T-helper 17 cell (primary cell): Measurements from ENCODE around the gene DLG2. TPM values are rescaled to one million over a fixed set of nuclear protein-coding genes. Genes with fewer than 3 reads are reported as not detected.

ENCODE experiments used
- ATAC-seq: fragments of 150-1000 bp; cut with Tn5 transposase; 2 replicates; pipeline ENCODE4 v1.10.0; 2021; ENCODE audit warnings: mild to moderate bottlenecking, moderate library complexity
- DNase-seq, 3 donors: peaks; one replicate each; pipeline versions ENCODE4 v3.0.0 to v3.0.0-alpha.2; 2020 to 2021
- H3K9me3 ChIP-seq: one replicate; pipeline ENCODE4 v1.7.0; 2013; ENCODE audit warnings: low read length, mild to moderate bottlenecking; ENCODE audit not compliant: control insufficient read depth, poor library complexity, severe bottlenecking
- H3K27ac Mint-ChIP-seq: one replicate; pipeline ENCODE4 v1.8.0; 2022; ENCODE audit warnings: mild to moderate bottlenecking, moderate library complexity, mixed read lengths
- H3K27me3 Mint-ChIP-seq: one replicate; pipeline ENCODE4 v1.8.0; 2022; ENCODE audit warnings: mixed read lengths
- H3K36me3 Mint-ChIP-seq: one replicate; pipeline ENCODE4 v1.8.0; 2022; ENCODE audit warnings: low read depth, mixed read lengths
- H3K4me1 Mint-ChIP-seq: one replicate; pipeline ENCODE4 v1.8.0; 2022; ENCODE audit warnings: mild to moderate bottlenecking, mixed read lengths
- H3K4me3 Mint-ChIP-seq: one replicate; pipeline ENCODE4 v1.8.0; 2022; ENCODE audit warnings: mild to moderate bottlenecking, moderate library complexity, mixed read lengths
- total RNA-seq, 4 donors: library from RNA in 2 of 4; stranded (reverse) in 2 of 4; gene quantifications; one replicate each; pipeline ENCODE4 v1.2.3 and lab custom pipeline; 2022 to 2026

The DLG2 gene
- total RNA-seq, 2 donors from 2014 or later, result 1.0 to 2.2 TPM

GRCh38 chr11:84671325-84671999, 955.7 kb downstream of the DLG2 start:
- H3K9me3 ChIP-seq, result no peaks in the 10 kb centered on the region
- no peak overlapping the region for H3K4me3 Mint-ChIP-seq
- no peaks in the 10 kb centered on the region for H3K4me1 Mint-ChIP-seq
- H3K27me3 Mint-ChIP-seq, result no peaks in the 10 kb centered on the region
- H3K27ac Mint-ChIP-seq, result no peak overlapping the region
- ATAC-seq (no peak), DNase-seq (no peak)
- H3K36me3 Mint-ChIP-seq, result no peaks in the 10 kb centered on the region

- Mint-ChIP-seq H3K4me3 (no peak overlapping the region), H3K27me3 (no peaks in the 10 kb centered on the region), H3K4me1 (no peaks in the 10 kb centered on the region), H3K27ac (no peak overlapping the region), H3K36me3 (no peaks in the 10 kb centered on the region)
- ATAC-seq (no peak), DNase-seq (no peak)
- H3K9me3 ChIP-seq, result no peaks in the 10 kb centered on the region
These were observed 963.4 kb downstream of the DLG2 start for GRCh38 chr11:84663731-84664130.

GRCh38 chr11:84660257-84660977, 966.7 kb downstream of the DLG2 start:
- H3K27me3 Mint-ChIP-seq, result no peaks in the 10 kb centered on the region
- no peak for ATAC-seq
- H3K36me3 Mint-ChIP-seq, result no peaks in the 10 kb centered on the region
- no peak overlapping the region for H3K4me3 Mint-ChIP-seq
- H3K9me3 ChIP-seq, result no peaks in the 10 kb centered on the region
- no peak overlapping the region for H3K27ac Mint-ChIP-seq
- H3K4me1 Mint-ChIP-seq, result no peaks in the 10 kb centered on the region
- DNase-seq, result no peak

- no peaks in the 10 kb centered on the region for H3K9me3 ChIP-seq
- DNase-seq (no peak), ATAC-seq (no peak)
- H3K4me1 Mint-ChIP-seq, result no peaks in the 10 kb centered on the region
- H3K4me3 Mint-ChIP-seq, result no peak overlapping the region
- H3K27ac Mint-ChIP-seq, result no peak overlapping the region
- no peaks in the 10 kb centered on the region for H3K36me3 Mint-ChIP-seq
- H3K27me3 Mint-ChIP-seq, result no peaks in the 10 kb centered on the region
These were observed 971.4 kb downstream of the DLG2 start for GRCh38 chr11:84655712-84656111.

- Mint-ChIP-seq H3K36me3 (no peaks in the 10 kb centered on the region), H3K4me1 (no peaks in the 10 kb centered on the region), H3K4me3 (no peak overlapping the region), H3K27me3 (no peaks in the 10 kb centered on the region), H3K27ac (no peak overlapping the region)
- H3K9me3 ChIP-seq, result no peaks in the 10 kb centered on the region
- no peak for ATAC-seq
- no peak for DNase-seq
These were observed 978.7 kb downstream of the DLG2 start for GRCh38 chr11:84648471-84648870.

GRCh38 chr11:84645988-84646694, 981.0 kb downstream of the DLG2 start:
- no peak for ATAC-seq
- Mint-ChIP-seq H3K36me3 (no peaks in the 10 kb centered on the region), H3K27ac (no peak overlapping the region), H3K27me3 (no peaks in the 10 kb centered on the region), H3K4me1 (no peaks in the 10 kb centered on the region), H3K4me3 (no peak overlapping the region)
- H3K9me3 ChIP-seq, result no peaks in the 10 kb centered on the region
- DNase-seq, result no peak

- DNase-seq (no peak), ATAC-seq (no peak)
- no peaks in the 10 kb centered on the region for H3K9me3 ChIP-seq
- no peak overlapping the region for H3K4me3 Mint-ChIP-seq
- no peak overlapping the region for H3K27ac Mint-ChIP-seq
- H3K36me3 Mint-ChIP-seq, result no peaks in the 10 kb centered on the region
- no peaks in the 10 kb centered on the region for H3K4me1 Mint-ChIP-seq
- H3K27me3 Mint-ChIP-seq, result no peaks in the 10 kb centered on the region
These were observed 984.6 kb downstream of the DLG2 start for GRCh38 chr11:84642500-84642899.

GRCh38 chr11:84634309-84634708, 992.8 kb downstream of the DLG2 start:
- DNase-seq, result no peak
- peaks cover 3% of the 10 kb centered on the region for H3K9me3 ChIP-seq
- no peak overlapping the region for H3K27ac Mint-ChIP-seq
- H3K36me3 Mint-ChIP-seq, result no peaks in the 10 kb centered on the region
- ATAC-seq, result no peak
- H3K27me3 Mint-ChIP-seq, result no peaks in the 10 kb centered on the region
- H3K4me1 Mint-ChIP-seq, result no peaks in the 10 kb centered on the region
- H3K4me3 Mint-ChIP-seq, result no peak overlapping the region

GRCh38 chr11:84628871-84629620, 998.1 kb downstream of the DLG2 start:
- no peaks in the 10 kb centered on the region for H3K27me3 Mint-ChIP-seq
- no peak overlapping the region for H3K27ac Mint-ChIP-seq
- DNase-seq (no peak), ATAC-seq (no peak)
- no peaks in the 10 kb centered on the region for H3K36me3 Mint-ChIP-seq
- H3K9me3 ChIP-seq, result peaks cover 3% of the 10 kb centered on the region
- no peaks in the 10 kb centered on the region for H3K4me1 Mint-ChIP-seq
- no peak overlapping the region for H3K4me3 Mint-ChIP-seq

GRCh38 chr11:84626256-84626655, 1000.9 kb downstream of the DLG2 start:
- no peak overlapping the region for H3K4me3 Mint-ChIP-seq
- ATAC-seq (no peak), DNase-seq (no peak)
- H3K27ac Mint-ChIP-seq, result no peak overlapping the region
- H3K36me3 Mint-ChIP-seq, result no peaks in the 10 kb centered on the region
- peaks cover 3% of the 10 kb centered on the region for H3K9me3 ChIP-seq
- no peaks in the 10 kb centered on the region for H3K27me3 Mint-ChIP-seq
- no peaks in the 10 kb centered on the region for H3K4me1 Mint-ChIP-seq

- no peaks in the 10 kb centered on the region for H3K9me3 ChIP-seq
- no peak for ATAC-seq
- Mint-ChIP-seq H3K4me3 (no peak overlapping the region), H3K27me3 (no peaks in the 10 kb centered on the region), H3K27ac (no peak overlapping the region), H3K4me1 (no peaks in the 10 kb centered on the region), H3K36me3 (no peaks in the 10 kb centered on the region)
- no peak for DNase-seq
These were observed 1014.5 kb downstream of the DLG2 start for GRCh38 chr11:84612645-84613044.

- H3K9me3 ChIP-seq, result no peaks in the 10 kb centered on the region
- Mint-ChIP-seq H3K27me3 (no peaks in the 10 kb centered on the region), H3K36me3 (no peaks in the 10 kb centered on the region), H3K4me1 (no peaks in the 10 kb centered on the region), H3K27ac (no peak overlapping the region), H3K4me3 (no peak overlapping the region)
- no peak for DNase-seq
- no peak for ATAC-seq
These were observed 1018.3 kb downstream of the DLG2 start for GRCh38 chr11:84608837-84609196.
